Erythroblast (primary cell): Measurements from ENCODE around the gene ZNF747.

ENCODE experiments used
- DNase-seq, 2 experiments: peaks; one replicate each; lab custom pipeline; 2025; lab: John Stamatoyannopoulos, UW
- GATA1 ChIP-seq: IDR thresholded peaks from 2 replicates; pipeline ENCODE4 v1.6.1; 2011; ENCODE audit warnings: low read depth, mild to moderate bottlenecking, control low read depth, low read length, moderate library complexity
- POLR2A ChIP-seq: IDR thresholded peaks from 2 replicates; pipeline ENCODE4 v1.6.1; 2011; ENCODE audit warnings: mild to moderate bottlenecking, low read length

Gene ZNF747

GRCh38 chr16:30521873-30522641 lies 12.6 kb downstream of the ZNF747 start:
- no peak for TF ChIP-seq GATA1
- DNase-seq = no peak

DNA sequence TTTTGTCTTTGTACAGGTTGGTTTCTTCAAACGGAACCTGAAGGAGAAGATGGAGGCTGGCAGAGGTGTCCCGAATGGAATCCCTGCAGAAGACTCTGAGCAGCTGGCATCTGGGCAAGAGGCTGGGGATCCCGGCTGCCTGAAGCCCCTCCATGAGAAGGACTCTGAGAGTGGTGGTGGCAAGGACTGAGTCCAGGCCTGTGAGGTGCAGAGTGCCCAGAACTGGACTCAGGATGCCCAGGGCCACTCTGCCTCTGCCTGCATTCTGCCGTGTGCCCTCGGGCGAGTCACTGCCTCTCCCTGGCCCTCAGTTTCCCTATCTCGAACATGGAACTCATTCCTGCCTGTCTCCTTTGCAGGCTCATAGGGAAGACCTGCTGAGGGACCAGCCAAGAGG lies 13.2 kb downstream of the ZNF747 start:
- TF ChIP-seq GATA1 = no peak
- TF ChIP-seq POLR2A = no peak
- no peak for DNase-seq

- no peak for DNase-seq
- no peak for TF ChIP-seq GATA1
- TF ChIP-seq POLR2A = no peak
Observed at GRCh38 chr16:30519120-30520049, 15.3 kb downstream of the ZNF747 start.

- TF ChIP-seq GATA1 (no peak), POLR2A (no peak)
- DNase-seq = no peak
Observed at GRCh38 chr16:30518552-30518951, 16.1 kb downstream of the ZNF747 start.

GRCh38 chr16:30515275-30515674 lies 19.4 kb downstream of the ZNF747 start:
- DNase-seq = no peak
- TF ChIP-seq POLR2A (no peak), GATA1 (no peak)

DNA sequence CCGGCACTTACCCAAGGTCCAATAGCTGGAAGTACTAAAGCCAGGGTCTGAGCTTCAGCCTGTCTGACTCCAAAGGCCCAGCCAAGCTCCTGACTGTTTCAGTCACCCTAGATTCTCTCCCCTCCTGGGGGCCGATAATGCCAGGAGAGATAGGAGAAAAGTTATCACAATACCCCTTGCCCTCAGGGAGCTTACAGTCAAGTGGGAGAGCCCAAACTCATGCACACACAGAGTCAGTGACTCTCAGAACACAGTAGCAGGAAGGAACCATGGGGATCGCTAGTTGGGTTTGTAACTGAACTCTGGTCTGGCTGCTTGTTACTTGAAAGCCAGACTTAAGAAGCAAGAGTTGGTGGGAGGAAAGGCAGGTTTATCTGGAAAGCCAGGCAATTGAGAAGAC lies 23.1 kb downstream of the ZNF747 start:
- TF ChIP-seq GATA1 (no peak), POLR2A (no peak)
- DNase-seq = no peak

DNA sequence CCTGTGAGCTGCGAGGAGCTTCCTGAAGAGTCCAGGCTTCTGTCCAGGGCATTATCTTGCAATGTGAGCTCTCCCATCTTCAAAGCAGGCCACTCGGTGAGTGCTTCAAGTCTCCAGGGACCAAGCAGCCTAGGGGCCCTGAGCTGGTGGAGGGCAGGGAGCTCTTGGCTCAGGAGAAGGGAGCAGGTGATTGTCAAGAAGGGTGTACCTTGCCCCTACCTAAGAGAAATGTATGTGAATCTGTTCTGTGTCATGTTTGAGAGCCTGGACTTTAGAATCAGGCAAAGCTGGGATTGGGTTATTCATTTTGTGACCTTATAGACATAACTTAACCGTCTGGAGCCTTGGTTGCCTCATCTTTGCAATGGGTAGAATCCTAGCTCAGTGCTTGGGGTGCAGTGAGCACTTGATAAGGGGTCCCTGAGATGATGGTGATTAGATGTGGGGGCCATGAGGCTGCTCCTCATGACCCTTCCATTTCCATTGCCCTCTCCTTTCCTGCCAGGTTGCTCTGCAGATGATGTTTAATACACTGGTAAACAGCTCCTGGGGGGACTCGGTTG lies 24.2 kb downstream of the ZNF747 start:
- TF ChIP-seq GATA1 (no peak), POLR2A (no peak)
- no peak for DNase-seq

- DNase-seq = no peak
- no peak for TF ChIP-seq GATA1
- no peak for TF ChIP-seq POLR2A
Observed at GRCh38 chr16:30509081-30509765, 25.4 kb downstream of the ZNF747 start.

GRCh38 chr16:30503403-30504296 lies 31.0 kb downstream of the ZNF747 start:
- TF ChIP-seq POLR2A = no peak
- TF ChIP-seq GATA1 = no peak
- no peak for DNase-seq

- TF ChIP-seq GATA1 (no peak), POLR2A (no peak)
- DNase-seq = no peak
Observed at GRCh38 chr16:30499284-30499683, 35.4 kb downstream of the ZNF747 start.

GRCh38 chr16:30494709-30495108 lies 39.9 kb downstream of the ZNF747 start:
- no peak for DNase-seq
- TF ChIP-seq POLR2A = no peak
- TF ChIP-seq GATA1 = no peak

DNA sequence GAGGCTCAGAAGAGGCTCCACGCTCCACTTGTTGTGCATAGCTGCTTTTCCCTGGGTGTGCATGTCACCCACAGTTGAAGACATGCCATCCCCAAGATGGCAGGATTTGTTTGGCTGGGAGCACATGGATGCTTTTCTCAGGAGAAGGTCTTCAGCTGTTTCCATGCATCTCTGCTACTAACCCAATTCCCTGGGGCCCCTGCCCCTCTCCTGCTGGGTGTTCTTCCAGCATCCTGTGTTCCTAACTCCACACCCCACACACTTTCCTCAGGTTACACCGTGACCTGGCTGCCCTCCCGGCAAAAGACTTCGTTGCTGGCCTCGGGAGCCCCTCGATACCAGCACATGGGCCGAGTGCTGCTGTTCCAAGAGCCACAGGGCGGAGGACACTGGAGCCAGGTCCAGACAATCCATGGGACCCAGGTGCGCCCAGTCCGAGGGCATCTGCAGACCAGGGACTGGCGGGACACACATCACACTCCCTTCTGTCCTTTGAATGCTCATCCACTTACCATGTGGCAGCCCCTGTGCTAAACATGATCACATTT lies 40.6 kb downstream of the ZNF747 start:
- no peak for DNase-seq

GRCh38 chr16:30491744-30492308 lies 42.8 kb downstream of the ZNF747 start:
- TF ChIP-seq GATA1 (no peak), POLR2A (no peak)
- peak in 1 of 2 experiments; percentile 21 for DNase-seq

More for the DNA sequence above, 40.6 kb downstream of the ZNF747 start:
- TF ChIP-seq GATA1 = no peak
- TF ChIP-seq POLR2A = no peak
